Astrocyte of the cerebellum (primary cell): Measurements from ENCODE around the gene MORN1.
"Not testable (repeated sequence)": the region's sequence is repeated elsewhere in the genome, so short reads cannot be mapped to it uniquely, and the experiment has no call there.

ENCODE experiments used
- DNase-seq: peaks from one replicate; pipeline ENCODE4 v3.0.0-alpha.2; 2011; ENCODE audit warnings: low read depth
- H3K4me3 ChIP-seq: 2 replicates; pipeline ENCODE4 v1.5.1; 2011; ENCODE audit warnings: mild to moderate bottlenecking, low read depth, low read length, moderate library complexity
- CTCF ChIP-seq: IDR thresholded peaks from 2 replicates; pipeline ENCODE4 v1.5.1; 2012; ENCODE audit warnings: low read length, low read depth, moderate library complexity, mild to moderate bottlenecking; ENCODE audit errors: missing control alignments
- in situ Hi-C: cut with HindIII; loops from 2 replicates; pipeline ENCODE4 v1.10.0; 2017; ENCODE audit warnings: low sequenced_read_pairs

The MORN1 gene

GRCh38 chr1:2391041-2391930 lies at the start of gene MORN1, which contains the start of gene RER1:
TSS of gene MORN1 (minus strand) at chr1:2391554. CDS start at chr1:2391533, 21 bp downstream.
TSS of gene RER1 (plus strand) at chr1:2391841. CDS start at chr1:2395791, 3,950 bp downstream.
- TF ChIP-seq CTCF = no peak
- in situ Hi-C loops = no loop called here
- peak within 1 kb of the TSS; percentile 94 for H3K4me3 ChIP-seq
- DNase-seq = peak; percentile 96

- DNase-seq, in situ Hi-C loops, H3K4me3 ChIP-seq: not testable (repeated sequence)
Observed at GRCh38 chr1:2440346-2440745, 49.0 kb upstream of the MORN1 start.

- in situ Hi-C loops = no loop called here
- DNase-seq = no peak
- TF ChIP-seq CTCF = no peak
- H3K4me3 ChIP-seq = no peak overlapping the region
Observed at GRCh38 chr1:2439369-2439768, 48.0 kb upstream of the MORN1 start.

- TF ChIP-seq CTCF = no peak
- no peak for DNase-seq
- in situ Hi-C loops = no loop called here
- H3K4me3 ChIP-seq = no peak overlapping the region
Observed at GRCh38 chr1:2438641-2439040, 47.3 kb upstream of the MORN1 start.

GRCh38 chr1:2438038-2438437 lies 46.7 kb upstream of the MORN1 start:
- DNase-seq = no peak
- no peak overlapping the region for H3K4me3 ChIP-seq
- TF ChIP-seq CTCF = no peak
- in situ Hi-C loops = no loop called here

- TF ChIP-seq CTCF = no peak
- in situ Hi-C loops = no loop called here
- no peak overlapping the region for H3K4me3 ChIP-seq
- DNase-seq = no peak
Observed at GRCh38 chr1:2437617-2438016, 46.3 kb upstream of the MORN1 start.

GRCh38 chr1:2436876-2437275 lies 45.5 kb upstream of the MORN1 start:
- TF ChIP-seq CTCF = no peak
- in situ Hi-C loops = no loop called here
- no peak overlapping the region for H3K4me3 ChIP-seq
- DNase-seq = no peak
